Measurements from ENCODE around the gene MDM2. TPM values are rescaled to one million over a fixed set of nuclear protein-coding genes. Genes with fewer than 3 reads are reported as not detected.

The MDM2 gene
- total RNA-seq, 3 donors from 2014 or later, result 69.4 to 73.3 (median 71.8) TPM

DNA sequence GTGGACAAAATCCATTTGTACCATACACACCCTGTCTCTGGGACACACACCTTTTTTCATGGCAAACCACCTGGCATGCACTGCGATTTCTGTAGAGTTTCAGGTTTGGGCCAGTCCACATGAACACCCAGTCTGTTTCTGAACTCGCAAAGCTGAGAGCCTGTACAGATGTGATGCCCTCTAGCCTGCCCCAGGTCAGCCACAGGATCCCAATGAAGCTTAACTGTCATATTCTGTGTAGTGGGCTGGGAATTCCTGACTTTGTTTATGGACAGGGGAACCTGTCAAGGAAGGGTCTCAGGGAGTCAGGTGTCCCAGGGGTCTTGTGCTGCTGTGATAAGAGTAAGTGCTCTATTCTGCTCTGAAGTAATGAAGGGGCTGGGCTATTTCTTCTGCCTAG is 85.2 kb downstream of the MDM2 start:
- Histone ChIP-seq H3K4me3 (no peak overlapping the region), H3K36me3 (no peaks in the 10 kb centered on the region), H3K27me3 (no peaks in the 10 kb centered on the region), H3K4me1 (no peaks in the 10 kb centered on the region), H3K27ac (no peak overlapping the region), H3K9me3 (no peaks in the 10 kb centered on the region)
- intact Hi-C loops (cut with DNase I; ENCODE audit: low total_unique reads), result no loop called here
- TF ChIP-seq POLR2A (IDR thresholded peaks at IDR 0.05) (no peak), POLR2AphosphoS5 (IDR thresholded peaks at IDR 0.05) (no peak)
- TF ChIP-seq, protein P1, sequence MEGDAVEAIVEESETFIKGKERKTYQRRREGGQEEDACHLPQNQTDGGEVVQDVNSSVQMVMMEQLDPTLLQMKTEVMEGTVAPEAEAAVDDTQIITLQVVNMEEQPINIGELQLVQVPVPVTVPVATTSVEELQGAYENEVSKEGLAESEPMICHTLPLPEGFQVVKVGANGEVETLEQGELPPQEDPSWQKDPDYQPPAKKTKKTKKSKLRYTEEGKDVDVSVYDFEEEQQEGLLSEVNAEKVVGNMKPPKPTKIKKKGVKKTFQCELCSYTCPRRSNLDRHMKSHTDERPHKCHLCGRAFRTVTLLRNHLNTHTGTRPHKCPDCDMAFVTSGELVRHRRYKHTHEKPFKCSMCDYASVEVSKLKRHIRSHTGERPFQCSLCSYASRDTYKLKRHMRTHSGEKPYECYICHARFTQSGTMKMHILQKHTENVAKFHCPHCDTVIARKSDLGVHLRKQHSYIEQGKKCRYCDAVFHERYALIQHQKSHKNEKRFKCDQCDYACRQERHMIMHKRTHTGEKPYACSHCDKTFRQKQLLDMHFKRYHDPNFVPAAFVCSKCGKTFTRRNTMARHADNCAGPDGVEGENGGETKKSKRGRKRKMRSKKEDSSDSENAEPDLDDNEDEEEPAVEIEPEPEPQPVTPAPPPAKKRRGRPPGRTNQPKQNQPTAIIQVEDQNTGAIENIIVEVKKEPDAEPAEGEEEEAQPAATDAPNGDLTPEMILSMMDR (IDR thresholded peaks at IDR 0.05), result no peak
- no peak for DNase-seq (ENCODE audit: low spot score in 2 of 2)

DNA sequence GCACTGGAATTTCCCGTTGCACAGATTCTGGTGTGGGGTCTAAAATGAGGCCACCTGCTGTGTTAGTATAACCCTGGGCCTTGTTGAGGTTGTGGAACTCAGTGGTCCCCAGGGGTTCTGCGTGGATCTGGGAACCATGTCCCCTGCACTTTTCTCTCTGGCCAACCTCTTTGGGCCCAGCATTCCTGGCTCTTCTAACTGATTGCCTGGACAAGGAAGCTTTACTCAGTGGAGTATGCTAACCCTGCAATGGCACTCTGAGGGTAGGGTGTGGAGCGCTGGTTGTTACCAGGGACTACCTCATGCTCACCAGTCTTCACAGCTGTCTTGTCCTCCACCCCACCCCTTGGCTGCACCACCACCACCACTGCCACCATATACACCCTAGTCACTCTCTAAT is 85.8 kb downstream of the MDM2 start:
- intact Hi-C loops (cut with DNase I; ENCODE audit: low total_unique reads), result no loop called here
- no peak overlapping the region for H3K27ac ChIP-seq
- H3K27me3 ChIP-seq, result no peaks in the 10 kb centered on the region
- TF ChIP-seq POLR2AphosphoS5 (IDR thresholded peaks at IDR 0.05) (no peak), POLR2A (IDR thresholded peaks at IDR 0.05) (no peak)
- TF ChIP-seq, protein P1 (IDR thresholded peaks at IDR 0.05), result no peak
- no peak overlapping the region for H3K4me3 ChIP-seq
- H3K4me1 ChIP-seq, result no peaks in the 10 kb centered on the region
- no peak for DNase-seq (ENCODE audit: low spot score in 2 of 2)
- H3K9me3 ChIP-seq, result no peaks in the 10 kb centered on the region
- no peaks in the 10 kb centered on the region for H3K36me3 ChIP-seq

DNA sequence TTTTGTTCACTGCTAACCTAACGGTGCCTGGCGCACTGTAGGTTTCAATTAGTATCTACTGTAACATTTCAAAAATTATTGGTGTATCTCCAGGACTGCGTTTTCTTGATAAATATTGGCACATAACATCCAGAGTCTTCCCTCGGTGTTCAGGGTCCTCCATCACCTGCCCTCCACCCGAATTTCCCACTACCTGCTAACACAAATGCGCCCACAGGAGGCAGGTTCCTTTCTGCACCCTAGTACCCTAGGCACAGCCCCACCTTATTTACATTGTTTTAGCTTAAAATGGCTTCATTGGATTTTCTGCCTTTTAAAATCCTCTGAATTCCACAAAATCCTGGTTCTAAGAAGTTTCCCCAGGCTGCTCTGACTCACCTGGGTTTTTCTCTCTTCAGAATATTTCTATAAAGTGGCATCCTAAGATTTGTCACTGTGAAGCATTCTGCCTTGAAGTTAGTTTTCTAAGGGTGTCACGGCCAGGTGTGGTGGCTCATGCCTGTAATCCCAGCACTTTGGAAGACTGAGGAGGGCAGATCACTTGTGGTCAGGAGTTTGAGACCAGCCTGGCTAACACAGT is 86.4 kb downstream of the MDM2 start:
- intact Hi-C loops (cut with DNase I; ENCODE audit: low total_unique reads), result no loop called here
- Histone ChIP-seq H3K36me3 (no peaks in the 10 kb centered on the region), H3K4me3 (no peak overlapping the region), H3K27ac (no peak overlapping the region), H3K9me3 (no peaks in the 10 kb centered on the region), H3K4me1 (no peaks in the 10 kb centered on the region), H3K27me3 (no peaks in the 10 kb centered on the region)
- DNase-seq (ENCODE audit: low spot score in 2 of 2), result no peak
- no peak for TF ChIP-seq POLR2AphosphoS5 (IDR thresholded peaks at IDR 0.05)
- TF ChIP-seq POLR2A (IDR thresholded peaks at IDR 0.05), result no peak
- TF ChIP-seq, protein P1 (IDR thresholded peaks at IDR 0.05), result no peak

DNA sequence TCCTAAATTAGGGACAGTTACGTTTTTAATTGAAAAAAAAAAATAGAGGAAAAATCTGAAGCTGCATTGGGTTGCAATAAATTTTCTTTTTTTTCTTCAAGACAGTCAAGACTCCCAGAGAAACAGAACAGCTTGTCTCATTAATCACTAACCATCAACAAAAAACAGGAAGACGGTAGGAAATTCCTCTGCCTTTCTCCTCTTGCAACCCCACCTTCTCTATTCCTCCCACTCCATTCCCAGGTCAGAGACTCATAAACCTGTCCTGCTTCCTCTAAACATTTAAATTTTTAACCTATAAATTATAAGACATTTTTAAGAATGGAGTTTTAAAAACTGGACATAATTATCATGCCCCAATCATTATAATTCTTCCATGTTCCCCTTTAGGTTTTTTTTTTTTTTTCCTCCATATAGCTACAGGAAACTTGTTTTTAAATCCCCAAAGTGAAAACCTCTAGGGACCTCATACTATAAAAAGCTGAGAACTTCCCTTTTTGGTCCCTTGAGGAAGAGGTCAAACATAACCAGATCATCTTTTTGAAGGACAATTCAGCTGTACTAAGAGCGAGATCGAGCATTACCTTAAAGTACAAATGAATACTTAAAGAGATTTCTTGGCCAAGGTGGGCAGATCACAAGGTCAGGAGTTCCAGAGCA is 89.0 kb downstream of the MDM2 start:
- Histone ChIP-seq H3K27ac (no peak overlapping the region), H3K4me1 (no peaks in the 10 kb centered on the region), H3K9me3 (no peaks in the 10 kb centered on the region), H3K27me3 (no peaks in the 10 kb centered on the region), H3K36me3 (no peaks in the 10 kb centered on the region), H3K4me3 (no peak overlapping the region)
- intact Hi-C loops (cut with DNase I; ENCODE audit: low total_unique reads), result no loop called here
- TF ChIP-seq, protein P1 (IDR thresholded peaks at IDR 0.05), result no peak
- no peak for TF ChIP-seq POLR2AphosphoS5 (IDR thresholded peaks at IDR 0.05)
- TF ChIP-seq POLR2A (IDR thresholded peaks at IDR 0.05), result no peak
- DNase-seq (ENCODE audit: low spot score in 2 of 2), result no peak

DNA sequence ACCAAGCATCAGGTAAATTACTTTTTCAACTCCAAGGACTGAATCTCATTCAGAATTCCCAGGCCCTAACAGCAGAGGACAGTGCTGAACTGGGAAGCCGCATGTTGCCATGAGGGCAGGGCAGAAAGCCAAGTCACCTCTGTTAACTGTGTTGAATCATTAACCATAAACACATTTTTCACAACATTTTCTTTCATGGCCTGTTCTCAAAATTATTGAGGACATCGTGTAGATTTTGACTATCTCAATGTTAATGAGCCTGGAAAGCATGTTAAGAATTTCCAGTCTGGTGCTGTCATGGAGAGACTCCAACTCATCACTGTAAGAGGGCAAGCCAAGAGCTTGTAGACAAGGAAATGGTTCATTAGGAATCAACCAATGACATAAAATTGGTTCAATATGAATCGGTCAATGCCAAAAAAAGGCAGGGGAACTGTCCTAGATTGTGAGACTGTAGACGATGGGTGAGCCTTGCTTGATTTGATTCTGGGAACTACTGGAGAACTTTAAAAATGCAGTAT is 91.3 kb downstream of the MDM2 start:
- H3K4me1 ChIP-seq, result no peaks in the 10 kb centered on the region
- intact Hi-C loops (cut with DNase I; ENCODE audit: low total_unique reads), result no loop called here
- TF ChIP-seq, protein P1 (IDR thresholded peaks at IDR 0.05), result no peak
- TF ChIP-seq POLR2AphosphoS5 (IDR thresholded peaks at IDR 0.05), result no peak
- no peak for TF ChIP-seq POLR2A (IDR thresholded peaks at IDR 0.05)
- H3K27ac ChIP-seq, result no peak overlapping the region
- no peak overlapping the region for H3K4me3 ChIP-seq
- no peaks in the 10 kb centered on the region for H3K27me3 ChIP-seq
- H3K9me3 ChIP-seq, result no peaks in the 10 kb centered on the region
- no peak for DNase-seq (ENCODE audit: low spot score in 2 of 2)
- no peaks in the 10 kb centered on the region for H3K36me3 ChIP-seq

Measured in breast epithelium (tissue), 4 donors.